ENCODE data around the gene TTF2.

DNA sequence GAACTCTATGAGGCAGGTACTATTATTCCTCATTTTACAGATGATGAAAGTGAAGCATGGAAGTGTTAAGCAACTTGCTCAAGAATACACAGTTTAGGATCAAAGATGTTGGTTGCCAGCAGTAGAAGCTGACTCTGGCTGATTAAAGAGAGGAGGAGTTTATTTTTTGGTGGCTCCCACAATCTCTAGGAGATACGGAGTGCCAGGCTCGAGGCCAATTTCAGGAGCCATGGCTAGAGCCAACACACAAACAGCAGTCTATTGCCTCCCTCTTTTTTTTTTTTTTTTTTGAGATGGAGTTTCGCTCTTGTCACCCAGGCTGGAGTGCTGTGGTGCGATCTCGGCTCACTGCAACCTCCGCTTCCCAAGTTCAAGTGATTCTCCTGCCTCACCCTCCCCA, 19.6 kb downstream of the TTF2 start:
- TF ChIP-seq POLR2A (IDR thresholded peaks at IDR 0.05), result no peak
- TF ChIP-seq, protein P1, sequence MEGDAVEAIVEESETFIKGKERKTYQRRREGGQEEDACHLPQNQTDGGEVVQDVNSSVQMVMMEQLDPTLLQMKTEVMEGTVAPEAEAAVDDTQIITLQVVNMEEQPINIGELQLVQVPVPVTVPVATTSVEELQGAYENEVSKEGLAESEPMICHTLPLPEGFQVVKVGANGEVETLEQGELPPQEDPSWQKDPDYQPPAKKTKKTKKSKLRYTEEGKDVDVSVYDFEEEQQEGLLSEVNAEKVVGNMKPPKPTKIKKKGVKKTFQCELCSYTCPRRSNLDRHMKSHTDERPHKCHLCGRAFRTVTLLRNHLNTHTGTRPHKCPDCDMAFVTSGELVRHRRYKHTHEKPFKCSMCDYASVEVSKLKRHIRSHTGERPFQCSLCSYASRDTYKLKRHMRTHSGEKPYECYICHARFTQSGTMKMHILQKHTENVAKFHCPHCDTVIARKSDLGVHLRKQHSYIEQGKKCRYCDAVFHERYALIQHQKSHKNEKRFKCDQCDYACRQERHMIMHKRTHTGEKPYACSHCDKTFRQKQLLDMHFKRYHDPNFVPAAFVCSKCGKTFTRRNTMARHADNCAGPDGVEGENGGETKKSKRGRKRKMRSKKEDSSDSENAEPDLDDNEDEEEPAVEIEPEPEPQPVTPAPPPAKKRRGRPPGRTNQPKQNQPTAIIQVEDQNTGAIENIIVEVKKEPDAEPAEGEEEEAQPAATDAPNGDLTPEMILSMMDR (IDR thresholded peaks at IDR 0.05), result no peak
